A673 (cell line): ENCODE measurements around the gene MMP24OS.

Experiments
- CTCF ChIP-seq: fragments of 300-800, 200-600 bp; sonication (generic); conservative IDR thresholded peaks from 2 replicates; pipeline ENCODE4 v1.5.1; 2017; ENCODE audit warnings: low read depth, mild to moderate bottlenecking, antibody characterized with exemption, low read length, moderate library complexity, mixed read lengths
- EZH2 ChIP-seq: fragments of 200-600 bp; sonication (generic); IDR thresholded peaks from 2 replicates; pipeline ENCODE4 v1.6.1; 2017; ENCODE audit warnings: borderline replicate concordance, low read depth, mild to moderate bottlenecking, mixed read lengths, antibody characterized with exemption, low read length; ENCODE audit not compliant: poor library complexity, severe bottlenecking

- TF ChIP-seq EZH2: no peak
- no peak for TF ChIP-seq CTCF
These were observed 42.0 kb downstream of the MMP24OS start for GRCh38 chr20:35235881-35236280.
